WTC11 (cell line): Measurements from ENCODE around the gene PGLYRP3.

Source experiments
- NR1H2 ChIP-seq: sonication (generic); formaldehyde crosslinking; IDR thresholded peaks from 2 replicates; pipeline ENCODE4 v1.9.0; 2021; ENCODE audit warnings: mild to moderate bottlenecking, moderate library complexity, missing genetic modification reagents
- ZNF423 ChIP-seq: fragments of 250-450 bp; sonication (Bioruptor Pico); IDR thresholded peaks from 2 replicates; pipeline ENCODE4 v2.1.2; 2022; ENCODE audit warnings: mild to moderate bottlenecking, moderate library complexity
- TF ChIP-seq, protein P1 (sequence below): sonication (generic); formaldehyde crosslinking; IDR thresholded peaks from 2 replicates; pipeline ENCODE4 v1.8.0; 2022; ENCODE audit warnings: missing genetic modification reagents
- TF ChIP-seq, protein P2 (sequence below): fragments of 200-600 bp; IDR thresholded peaks from 2 replicates; pipeline ENCODE4 v1.8.0; 2022; ENCODE audit warnings: antibody characterized with exemption

DNA sequence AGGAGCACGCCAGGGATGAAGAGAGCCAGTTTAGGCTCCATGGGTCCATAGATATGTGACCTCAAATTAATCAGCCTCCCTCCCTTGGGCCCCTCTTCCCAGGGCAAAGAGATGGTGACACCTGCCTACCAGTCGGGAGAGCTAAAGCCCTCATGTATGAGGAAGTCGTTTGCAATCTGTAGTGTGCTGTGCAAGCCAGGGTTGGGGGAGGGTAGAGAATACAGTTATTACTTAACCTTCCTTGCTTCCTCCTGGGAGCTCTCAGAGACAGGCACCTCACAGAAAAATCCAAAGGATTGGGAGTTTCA, 31.9 kb upstream of the PGLYRP3 start:
- TF ChIP-seq ZNF423 (CRISPR knock-in tag): no peak
- TF ChIP-seq, protein P1, sequence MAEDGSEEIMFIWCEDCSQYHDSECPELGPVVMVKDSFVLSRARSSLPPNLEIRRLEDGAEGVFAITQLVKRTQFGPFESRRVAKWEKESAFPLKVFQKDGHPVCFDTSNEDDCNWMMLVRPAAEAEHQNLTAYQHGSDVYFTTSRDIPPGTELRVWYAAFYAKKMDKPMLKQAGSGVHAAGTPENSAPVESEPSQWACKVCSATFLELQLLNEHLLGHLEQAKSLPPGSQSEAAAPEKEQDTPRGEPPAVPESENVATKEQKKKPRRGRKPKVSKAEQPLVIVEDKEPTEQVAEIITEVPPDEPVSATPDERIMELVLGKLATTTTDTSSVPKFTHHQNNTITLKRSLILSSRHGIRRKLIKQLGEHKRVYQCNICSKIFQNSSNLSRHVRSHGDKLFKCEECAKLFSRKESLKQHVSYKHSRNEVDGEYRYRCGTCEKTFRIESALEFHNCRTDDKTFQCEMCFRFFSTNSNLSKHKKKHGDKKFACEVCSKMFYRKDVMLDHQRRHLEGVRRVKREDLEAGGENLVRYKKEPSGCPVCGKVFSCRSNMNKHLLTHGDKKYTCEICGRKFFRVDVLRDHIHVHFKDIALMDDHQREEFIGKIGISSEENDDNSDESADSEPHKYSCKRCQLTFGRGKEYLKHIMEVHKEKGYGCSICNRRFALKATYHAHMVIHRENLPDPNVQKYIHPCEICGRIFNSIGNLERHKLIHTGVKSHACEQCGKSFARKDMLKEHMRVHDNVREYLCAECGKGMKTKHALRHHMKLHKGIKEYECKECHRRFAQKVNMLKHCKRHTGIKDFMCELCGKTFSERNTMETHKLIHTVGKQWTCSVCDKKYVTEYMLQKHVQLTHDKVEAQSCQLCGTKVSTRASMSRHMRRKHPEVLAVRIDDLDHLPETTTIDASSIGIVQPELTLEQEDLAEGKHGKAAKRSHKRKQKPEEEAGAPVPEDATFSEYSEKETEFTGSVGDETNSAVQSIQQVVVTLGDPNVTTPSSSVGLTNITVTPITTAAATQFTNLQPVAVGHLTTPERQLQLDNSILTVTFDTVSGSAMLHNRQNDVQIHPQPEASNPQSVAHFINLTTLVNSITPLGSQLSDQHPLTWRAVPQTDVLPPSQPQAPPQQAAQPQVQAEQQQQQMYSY: no peak
- TF ChIP-seq, protein P2, sequence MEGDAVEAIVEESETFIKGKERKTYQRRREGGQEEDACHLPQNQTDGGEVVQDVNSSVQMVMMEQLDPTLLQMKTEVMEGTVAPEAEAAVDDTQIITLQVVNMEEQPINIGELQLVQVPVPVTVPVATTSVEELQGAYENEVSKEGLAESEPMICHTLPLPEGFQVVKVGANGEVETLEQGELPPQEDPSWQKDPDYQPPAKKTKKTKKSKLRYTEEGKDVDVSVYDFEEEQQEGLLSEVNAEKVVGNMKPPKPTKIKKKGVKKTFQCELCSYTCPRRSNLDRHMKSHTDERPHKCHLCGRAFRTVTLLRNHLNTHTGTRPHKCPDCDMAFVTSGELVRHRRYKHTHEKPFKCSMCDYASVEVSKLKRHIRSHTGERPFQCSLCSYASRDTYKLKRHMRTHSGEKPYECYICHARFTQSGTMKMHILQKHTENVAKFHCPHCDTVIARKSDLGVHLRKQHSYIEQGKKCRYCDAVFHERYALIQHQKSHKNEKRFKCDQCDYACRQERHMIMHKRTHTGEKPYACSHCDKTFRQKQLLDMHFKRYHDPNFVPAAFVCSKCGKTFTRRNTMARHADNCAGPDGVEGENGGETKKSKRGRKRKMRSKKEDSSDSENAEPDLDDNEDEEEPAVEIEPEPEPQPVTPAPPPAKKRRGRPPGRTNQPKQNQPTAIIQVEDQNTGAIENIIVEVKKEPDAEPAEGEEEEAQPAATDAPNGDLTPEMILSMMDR: no peak
- no peak for TF ChIP-seq NR1H2 (CRISPR knock-in tag)
